Glomerular visceral epithelial cell (primary cell): ENCODE data around the gene CCDC74B.
"Not testable (repeated sequence)": the region's sequence is repeated elsewhere in the genome, so short reads cannot be mapped to it uniquely, and the experiment has no call there.

Source experiments
- DNase-seq: peaks from one replicate; pipeline ENCODE4 v3.0.0-alpha.2; 2016; ENCODE audit errors: extremely low spot score

The CCDC74B gene

GRCh38 chr2:130102597-130103363 is 42.1 kb downstream of the CCDC74B start:
- not testable (repeated sequence) for DNase-seq
